Fibroblast of gingiva (primary cell): ENCODE data around the gene TMEM200A.
"Not testable (repeated sequence)": the region's sequence is repeated elsewhere in the genome, so short reads cannot be mapped to it uniquely, and the experiment has no call there.

Experiments used
- DNase-seq: peaks from one replicate; pipeline ENCODE4 v3.0.0-alpha.2; 2011; ENCODE audit warnings: low read depth

Gene TMEM200A

DNA sequence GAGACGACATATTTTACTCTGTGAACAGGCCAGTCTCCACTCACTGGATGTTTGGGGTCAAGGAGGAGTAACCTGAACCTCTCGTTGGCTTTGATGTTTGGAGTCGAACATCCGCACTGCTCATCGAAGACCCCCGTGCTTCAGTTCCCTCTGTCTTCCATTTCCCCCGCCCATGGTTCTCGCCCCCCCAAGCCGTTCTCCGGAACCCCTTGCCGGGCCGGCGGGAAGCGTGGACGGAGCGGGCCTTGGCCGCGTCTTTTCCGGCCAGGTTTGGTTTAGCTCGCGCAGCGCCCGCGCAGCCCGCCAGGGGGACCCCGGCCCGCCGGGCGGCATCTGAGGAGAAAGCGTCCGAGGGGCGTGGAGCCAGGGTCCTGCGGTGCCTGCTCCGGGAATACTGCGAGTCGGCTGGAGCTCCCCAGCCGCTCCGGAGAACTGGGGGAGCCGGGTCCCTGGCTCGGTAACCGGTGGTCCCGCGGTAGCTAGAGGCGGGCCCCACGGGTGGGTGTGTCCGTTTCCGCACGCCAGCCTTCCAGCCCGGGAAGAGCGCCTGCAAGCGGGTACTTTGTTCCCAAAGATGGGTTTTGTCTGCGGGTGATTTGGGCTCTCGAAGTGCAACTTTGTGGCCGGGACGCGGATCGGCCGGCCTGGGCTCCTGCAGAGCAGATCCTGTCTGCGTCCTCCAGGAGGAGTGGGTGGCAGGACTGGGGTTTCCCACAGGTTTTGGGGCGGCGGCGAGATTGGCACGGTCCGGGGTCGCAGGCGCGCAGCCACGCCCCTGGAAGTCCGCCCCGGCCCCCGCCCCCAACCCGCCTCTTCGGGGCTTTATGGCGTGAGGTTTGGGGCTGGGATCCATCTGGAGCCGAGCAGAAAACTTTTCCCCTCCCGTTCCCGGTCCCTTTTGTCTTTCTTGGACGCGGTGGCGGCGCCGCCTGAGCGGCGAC, at the start of gene TMEM200A:
TSS of gene TMEM200A (plus strand) at position 852 of the 941 bp plus-strand sequence. CDS start 74,406 bp downstream, outside the sequence.
- DNase-seq: peak; percentile 47

DNA sequence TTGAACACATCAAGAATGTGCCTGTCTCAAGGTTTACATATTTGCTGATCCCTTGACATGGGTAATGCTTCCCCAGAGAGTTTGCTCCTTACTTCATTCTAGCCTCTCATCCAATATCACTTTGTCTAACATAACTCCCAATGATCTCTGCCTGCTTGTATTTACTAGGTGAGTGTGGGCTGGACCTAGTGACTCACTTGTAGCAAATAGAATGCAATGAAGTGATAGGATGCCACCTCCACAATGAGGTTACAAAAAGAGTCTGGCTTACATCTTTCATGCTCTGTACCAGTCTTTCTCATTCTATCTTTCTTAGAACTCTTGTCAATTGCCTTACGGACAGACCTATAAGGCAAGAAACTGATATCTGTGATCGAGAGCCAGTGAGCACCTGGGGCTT, 44.9 kb upstream of the TMEM200A start:
- no peak for DNase-seq

DNA sequence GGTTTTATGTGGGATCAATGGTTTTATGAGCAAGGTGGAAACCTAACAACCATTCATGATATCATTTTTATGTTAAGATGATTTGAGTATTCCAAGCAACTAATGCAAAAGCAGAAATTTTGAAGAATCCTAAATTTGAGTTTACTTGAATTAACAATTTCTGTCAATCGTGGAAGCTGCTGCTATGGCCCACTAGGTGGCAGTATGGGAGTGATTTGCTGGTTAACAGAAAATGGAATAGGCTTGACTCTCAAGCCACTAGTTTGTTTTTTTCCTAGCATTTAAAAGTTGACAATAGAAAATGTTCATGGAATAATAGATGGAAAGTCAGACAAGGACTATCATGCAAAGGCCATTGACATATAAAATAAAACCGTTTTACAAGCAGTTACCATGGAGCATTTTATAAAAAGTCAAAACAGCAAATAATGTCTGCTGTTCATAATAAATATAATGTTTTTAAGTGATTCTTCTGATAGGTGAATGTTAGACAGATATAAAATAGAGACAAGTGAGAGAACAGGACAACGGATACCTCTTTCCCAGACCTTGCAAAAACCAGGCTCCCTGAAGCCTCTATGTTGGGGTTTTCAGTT, 43.0 kb upstream of the TMEM200A start:
- DNase-seq: peak; percentile 59

DNA sequence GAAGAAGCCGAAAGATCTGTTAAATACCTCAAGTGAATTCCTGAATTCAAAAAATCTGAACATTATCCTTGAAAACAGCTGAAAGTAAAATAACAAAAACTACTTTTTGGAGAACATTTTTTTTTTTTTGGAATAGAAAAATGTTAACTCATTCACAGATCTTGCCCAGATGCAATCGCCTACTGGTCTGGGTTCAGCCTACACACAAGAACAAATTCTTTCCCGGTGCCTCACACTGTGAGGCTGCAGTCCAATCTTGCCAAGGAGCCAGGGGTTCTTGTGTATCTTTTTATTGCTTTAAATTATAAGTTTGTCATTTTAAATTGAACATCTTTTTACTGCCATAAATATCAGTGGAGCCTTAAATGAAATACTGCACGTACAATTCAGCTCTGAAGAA, 41.2 kb upstream of the TMEM200A start:
- peak; percentile 71 for DNase-seq

DNA sequence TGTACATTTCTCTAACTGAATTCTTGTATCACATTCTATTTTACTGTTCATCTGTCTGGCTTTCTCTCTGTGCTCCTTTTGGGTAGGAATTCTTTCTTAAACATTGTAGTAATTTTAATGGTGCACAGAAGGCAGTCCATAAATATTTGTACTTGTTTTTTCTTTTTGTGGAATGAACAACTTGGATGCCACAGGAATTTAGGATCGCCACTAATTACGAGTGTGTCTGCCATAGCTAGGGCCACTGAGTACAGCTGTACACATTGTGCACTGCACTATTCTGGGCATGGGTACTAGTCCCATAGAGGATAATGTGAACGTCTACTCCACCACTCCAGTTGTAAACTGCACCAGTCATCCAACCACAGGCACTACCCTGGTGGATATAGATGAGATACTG, 39.3 kb upstream of the TMEM200A start:
- DNase-seq: no peak

DNA sequence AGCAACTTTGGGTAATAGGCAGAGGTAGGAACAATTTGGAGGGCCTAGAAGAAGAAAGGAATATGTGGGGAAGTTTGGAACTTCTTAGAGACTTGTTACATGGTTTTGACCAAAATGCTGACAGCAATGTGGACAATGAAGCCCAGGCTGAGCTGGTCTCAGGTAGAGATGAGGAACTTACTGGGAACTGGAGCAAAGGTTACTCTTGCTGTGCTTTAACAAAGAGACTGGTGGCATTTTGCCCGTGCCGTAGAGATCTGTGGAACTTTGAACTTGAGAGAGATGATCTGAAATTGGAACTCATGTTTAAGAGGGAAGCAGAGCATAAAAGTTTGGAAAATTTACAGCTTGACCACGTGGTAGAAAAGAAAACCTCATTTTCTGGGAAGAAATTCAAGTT, 28.3 kb upstream of the TMEM200A start:
- DNase-seq: no peak

DNA sequence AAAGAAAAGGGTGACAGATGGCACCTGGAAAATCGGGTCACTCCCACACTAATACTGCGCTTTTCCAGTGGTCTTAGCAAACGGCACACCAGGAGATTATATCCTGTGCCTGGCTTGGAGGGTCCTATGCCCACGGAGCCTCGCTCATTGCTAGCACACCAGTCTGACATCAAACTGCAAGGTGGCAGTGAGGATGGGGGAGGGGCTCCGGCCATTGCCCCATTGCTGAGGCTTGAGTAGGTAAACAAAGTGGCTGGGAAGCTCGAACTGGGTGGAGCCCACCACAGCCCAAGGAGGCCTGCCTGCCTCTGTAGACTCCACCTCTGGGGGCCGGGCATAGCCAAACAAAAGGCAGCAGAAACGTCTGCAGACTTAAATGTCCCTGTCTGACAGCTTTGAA, 19.5 kb upstream of the TMEM200A start:
- DNase-seq: not testable (repeated sequence)

DNA sequence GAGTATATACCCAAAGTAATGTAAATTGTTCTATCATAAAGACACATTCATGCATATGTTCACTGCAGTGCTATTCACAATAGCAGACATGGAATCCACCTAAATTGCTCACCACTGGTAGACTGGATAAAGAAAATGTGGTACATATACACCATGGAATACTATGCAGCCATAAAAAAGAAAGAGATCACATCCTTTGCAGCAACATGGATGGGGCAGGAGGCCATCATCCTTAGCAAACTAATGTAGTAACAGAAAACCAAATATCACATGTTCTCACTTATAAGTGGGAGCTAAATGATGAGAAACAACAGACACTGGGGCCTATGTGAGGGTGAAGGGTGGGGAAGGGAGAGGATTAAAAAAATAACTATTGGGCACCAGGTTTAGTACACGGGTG, 11.5 kb upstream of the TMEM200A start:
- no peak for DNase-seq

DNA sequence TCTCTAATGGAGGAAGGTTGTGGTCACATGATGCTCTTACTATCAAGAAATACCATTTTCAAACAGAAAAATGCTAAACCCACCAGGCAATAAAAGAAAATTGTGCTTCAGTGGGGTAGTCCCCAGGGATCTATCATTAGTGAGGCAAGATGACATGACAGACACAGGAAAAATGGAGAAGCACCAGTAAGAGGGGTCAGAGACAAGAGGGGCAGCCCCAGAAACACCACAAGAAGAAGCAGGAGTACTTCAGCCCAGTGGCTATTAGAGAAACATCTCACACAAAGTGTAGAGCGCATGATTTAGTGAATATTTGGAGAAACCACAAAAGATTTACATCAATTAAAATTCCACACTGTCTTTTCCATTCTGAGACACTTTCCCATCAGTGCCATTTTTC, 10.2 kb upstream of the TMEM200A start:
- no peak for DNase-seq

DNA sequence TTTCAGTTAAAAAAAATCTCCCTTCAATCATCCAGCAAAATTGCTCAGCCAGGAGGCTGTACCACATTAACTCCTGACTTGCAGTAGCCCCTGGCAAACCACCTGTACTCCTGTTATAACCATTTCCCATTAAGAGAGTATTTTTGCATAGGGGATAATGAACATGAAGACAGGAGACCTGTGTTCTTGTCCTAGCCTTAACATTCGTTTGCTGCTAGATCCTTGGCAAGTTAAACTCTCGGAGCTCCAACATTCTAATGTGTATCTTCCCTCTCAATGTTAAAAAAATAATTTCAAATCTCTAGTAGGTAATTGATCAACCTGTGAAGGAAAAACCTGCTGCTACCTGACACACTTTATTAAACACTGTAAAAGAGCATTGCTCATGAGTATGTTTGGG, 8.4 kb upstream of the TMEM200A start:
- no peak for DNase-seq

DNA sequence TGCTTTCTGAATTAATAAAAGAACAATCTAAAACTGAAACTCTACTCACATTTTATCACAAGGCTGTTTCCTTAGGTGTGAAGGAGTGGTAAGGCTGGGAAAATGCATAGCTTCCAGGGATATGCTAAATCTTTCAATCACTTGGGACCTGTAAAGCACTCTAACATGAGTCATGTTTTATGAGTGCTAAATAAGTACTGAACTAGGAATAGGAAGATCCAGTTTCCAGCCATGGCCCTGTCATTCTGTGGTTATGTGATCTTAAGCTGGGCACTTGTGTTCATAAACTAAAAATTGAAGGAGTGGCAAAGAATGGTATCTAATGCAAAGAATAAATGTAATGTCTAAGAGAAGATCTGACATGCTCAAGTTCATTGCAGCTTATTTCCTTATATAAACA, 6.1 kb upstream of the TMEM200A start:
- no peak for DNase-seq

DNA sequence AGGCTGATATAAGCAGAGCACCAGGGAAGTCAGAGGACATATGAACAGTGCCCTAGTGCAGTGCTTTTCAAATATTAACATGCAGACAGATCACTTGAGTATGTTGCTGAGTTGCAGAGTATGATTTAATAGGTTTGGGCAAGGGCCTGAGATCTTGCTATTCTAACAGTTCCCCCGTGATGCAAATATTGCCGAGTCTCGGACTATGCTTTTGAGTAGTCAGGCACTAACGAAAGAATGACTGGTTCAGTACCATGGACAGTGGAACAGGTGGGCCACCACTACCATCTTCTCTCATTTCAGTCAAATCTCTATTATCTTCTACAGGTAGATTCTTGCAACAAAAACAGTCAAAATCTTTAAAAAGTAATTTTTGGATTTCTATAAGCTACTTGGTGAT, 3.7 kb upstream of the TMEM200A start:
- DNase-seq: no peak

DNA sequence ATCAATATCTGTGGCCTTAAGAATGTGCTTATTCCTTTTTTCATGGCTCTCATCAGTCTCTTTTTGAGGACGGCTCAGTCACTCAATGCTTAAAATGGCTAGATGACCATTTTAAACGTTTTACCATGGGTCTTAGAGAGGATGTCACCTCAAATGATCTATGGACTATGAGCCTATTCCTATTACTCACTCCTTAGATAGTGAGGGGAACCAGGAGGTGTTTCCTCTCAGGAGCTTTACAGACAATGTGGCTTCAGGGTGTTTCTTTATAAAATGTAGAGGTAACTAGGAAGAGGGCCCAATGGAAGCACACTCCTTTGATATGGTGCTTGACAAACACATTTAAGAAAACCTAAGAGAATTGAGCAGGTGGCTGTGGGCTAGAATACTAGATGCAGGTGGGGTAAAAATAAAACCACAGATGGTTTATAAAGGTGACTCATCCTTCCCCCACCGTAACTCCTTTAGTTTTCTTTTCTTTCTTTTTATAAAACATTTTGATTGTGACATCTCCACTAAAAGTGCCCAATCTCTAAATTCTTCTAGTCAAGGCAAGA, 1.5 kb upstream of the TMEM200A start:
- no peak for DNase-seq

DNA sequence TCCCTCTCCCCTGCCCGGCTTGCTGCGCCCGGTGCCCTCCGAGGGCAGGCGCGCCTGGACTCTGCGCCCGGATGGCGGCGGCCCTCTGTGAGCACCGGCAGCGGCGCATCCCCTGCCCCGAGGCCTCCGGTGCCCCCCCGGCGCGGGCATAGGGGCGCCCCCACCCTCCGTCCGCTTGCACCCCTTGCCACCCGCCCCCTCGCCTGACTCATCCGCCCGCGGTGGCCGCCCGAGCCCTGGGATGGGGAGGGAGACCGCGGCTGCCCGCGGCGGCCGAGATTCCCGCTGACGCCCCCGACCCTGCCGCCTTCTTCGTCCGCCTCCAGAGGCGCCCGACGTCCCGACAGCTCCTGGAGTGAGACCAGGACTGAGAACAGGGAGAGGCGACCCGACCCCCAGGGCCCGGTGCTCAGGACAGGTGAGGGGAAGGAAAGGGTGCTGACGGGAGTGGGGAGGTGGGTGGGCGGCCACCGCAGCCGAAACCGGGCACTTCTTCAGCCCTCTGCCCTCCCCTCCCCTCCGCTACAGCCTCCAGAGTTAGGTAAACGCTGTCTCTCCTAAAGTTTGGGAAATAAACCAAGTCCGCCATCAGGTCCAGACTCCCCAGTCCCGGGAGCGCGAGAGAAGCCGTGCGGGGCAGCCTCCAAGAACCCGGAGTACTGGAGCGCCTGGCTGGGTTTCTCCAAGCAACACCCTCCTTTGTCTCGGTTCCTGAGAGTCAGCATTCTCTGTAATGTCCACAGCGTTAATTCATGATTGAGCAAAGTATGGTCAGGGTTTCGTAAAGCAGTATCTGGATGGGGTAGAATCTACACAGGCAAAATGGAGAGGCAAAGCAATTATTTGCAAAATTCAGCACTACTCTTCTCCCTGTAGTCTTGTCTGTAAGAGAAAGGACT, 539 bp downstream of the TMEM200A start:
- peak; percentile 71 for DNase-seq

DNA sequence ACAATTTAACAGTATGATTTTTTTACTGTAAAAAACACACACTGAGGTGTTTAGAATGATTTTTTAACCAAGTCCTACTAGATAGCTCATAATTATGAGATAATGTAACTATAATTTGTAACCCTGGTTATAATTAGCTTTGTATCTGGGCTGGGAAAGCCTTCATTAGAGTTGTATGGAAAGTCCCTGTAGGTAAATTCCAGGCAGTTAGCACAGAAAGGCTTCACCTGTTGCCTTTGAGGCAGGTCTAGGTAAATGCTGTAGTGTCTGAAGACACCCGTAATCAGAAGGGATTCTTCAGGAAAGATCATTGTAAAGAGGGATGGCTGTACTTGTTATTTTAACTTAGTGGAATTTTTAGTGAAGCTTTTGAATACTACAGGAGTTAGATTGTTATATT, 1.9 kb downstream of the TMEM200A start:
- no peak for DNase-seq

DNA sequence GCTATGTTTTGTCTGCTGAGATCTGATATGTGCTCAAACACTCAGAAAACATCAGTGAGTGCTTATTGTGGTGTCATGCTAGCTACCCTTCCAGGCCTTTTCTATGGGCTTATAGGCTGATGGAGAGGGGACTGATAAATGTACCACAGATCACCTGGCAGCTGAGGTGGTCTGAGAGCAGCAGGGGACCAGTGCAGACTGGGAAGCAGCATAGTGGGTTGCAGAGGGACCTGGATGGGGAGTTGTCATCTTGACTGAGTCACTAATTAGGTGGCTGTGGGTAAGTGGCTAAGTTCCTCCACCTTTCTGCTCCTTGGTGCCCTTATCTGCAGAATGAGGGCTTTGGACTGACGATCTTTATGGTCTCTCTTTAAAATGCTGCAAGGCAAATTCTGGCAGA, 2.8 kb downstream of the TMEM200A start:
- DNase-seq: no peak

DNA sequence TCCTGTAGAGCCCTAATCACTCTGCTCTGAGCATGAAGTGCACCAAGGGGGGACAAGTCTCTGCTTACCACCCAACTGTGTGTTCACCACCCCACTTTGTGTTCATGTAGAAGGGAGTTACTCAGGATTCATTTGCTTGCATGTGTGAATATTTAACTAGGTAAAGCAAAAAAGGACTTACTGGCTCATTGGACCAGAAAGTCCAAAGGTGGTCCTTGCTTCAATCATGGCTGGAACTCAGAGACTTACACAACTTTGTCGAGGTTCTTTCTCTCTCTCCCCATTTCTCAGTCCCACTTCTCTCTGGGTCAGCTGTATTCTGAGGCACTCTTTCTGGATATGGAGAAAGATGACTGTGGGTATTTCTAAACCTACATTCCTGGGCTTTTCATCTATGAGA, 4.0 kb downstream of the TMEM200A start:
- DNase-seq: no peak

DNA sequence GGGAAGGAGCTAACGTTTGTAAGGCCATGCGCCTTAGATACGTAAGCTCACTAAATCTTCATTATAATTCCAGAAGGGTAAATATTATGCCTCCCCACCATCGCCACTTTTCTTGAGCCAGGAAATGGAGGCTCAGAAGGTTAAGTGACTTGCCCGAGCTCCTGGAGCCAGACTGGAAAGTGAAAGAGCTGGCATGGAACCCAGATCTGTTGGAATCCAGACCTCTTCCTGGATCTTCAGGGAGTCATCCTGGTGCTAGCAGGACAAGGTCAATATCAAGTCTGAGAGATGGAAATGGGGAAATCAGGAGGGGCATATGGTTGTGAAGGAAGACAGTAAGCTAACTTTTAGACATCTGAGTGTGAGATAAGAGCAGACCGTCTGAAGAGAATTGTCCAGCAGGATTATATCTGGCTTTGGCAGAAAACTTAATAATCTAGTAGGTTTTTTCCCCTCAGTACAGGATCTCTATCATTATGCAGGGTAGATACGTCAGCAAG, 6.2 kb downstream of the TMEM200A start:
- no peak for DNase-seq

DNA sequence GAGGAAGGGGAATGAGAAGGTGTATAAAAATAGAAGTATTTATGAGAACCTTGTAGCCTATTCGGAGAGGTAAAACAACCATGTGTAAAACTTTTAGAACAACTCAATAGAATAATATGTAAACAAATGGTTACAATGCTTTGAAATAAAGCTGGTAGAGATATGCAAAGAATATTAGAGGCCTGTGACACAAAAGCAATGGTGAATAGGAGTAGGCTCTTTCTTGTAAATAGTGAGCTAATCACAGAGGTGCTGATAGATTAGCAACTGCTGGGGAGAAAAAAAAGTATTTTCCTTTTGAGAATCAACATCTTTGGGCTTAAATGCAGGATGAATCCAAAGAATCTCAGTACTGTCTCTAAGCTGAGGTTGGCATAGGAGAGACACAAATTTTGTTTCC, 7.0 kb downstream of the TMEM200A start:
- DNase-seq: no peak

DNA sequence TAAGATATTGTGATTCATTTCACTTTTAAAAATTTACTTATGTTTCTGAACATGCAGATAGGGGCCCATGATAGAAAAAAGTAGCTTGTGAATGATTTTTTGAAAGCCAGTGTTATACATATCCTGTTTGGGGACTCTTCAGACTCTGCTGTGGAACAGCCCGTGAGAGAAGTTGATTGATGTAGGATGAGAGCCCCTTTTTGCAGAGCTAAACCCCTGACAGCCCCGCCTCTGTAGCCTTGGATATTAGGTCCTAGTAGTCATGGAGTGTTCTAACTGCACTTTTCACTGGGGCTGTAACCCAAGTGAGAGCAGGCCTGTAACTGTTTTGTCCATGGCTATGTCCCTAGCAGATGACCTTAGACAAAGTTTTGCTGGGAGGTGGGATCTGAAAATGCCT, 8.2 kb downstream of the TMEM200A start:
- no peak for DNase-seq

DNA sequence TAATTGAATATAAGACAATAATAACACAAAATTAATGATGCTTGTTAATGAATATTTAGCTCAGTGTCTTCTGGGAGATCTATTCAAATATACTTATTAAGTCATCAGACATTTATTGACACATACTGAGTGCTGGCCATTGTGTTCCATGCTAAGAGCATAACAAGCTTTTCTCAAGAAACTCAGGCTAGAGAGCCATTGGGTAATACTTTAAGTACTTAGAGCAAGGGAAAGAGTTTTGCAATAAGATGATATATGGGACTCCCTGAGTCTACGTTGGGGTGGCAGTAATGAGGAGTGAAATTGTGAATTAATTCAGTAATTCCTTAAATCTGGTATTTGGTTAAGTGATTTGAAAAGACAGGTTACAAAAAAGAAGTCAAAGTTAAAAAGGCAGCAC, 11.1 kb downstream of the TMEM200A start:
- peak; percentile 10 for DNase-seq

DNA sequence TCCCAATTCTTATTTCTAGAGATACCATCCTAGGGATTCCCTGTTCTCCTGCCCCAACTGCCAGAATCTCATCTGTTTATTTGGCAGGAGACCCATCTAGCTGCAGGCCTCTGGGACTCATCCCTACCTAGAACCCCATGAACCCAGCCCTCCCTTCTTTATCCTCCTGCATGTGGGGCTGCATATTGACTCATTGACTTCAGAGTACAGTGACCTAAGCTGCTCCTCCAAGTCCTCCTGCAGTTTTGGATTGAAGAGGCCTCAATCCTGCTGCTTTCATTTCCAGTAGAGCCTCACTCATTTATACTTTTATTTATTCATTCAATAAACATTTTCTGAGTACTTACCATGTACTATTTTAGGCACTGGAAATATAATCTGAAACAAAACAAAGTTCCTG, 11.6 kb downstream of the TMEM200A start:
- DNase-seq: no peak
